Lower leg skin (tissue), 3 donors: ENCODE results near the gene APOA5.

ENCODE experiments used
- POLR2A ChIP-seq, 2 donors: fragments of 450-650 bp; IDR thresholded peaks; one replicate each; pipeline ENCODE4 v1.6.1; 2016 to 2017; ENCODE audit warnings: antibody characterized with exemption in 2 of 2, mild to moderate bottlenecking in 1 of 2, moderate library complexity in 1 of 2
- TF ChIP-seq, protein P1 (sequence below), 3 donors: fragments of 450-650 bp; IDR thresholded peaks; one replicate each; pipeline ENCODE4 v1.5.1; 2016; ENCODE audit warnings: antibody characterized with exemption in 3 of 3, mild to moderate bottlenecking in 3 of 3, moderate library complexity in 2 of 3

DNA sequence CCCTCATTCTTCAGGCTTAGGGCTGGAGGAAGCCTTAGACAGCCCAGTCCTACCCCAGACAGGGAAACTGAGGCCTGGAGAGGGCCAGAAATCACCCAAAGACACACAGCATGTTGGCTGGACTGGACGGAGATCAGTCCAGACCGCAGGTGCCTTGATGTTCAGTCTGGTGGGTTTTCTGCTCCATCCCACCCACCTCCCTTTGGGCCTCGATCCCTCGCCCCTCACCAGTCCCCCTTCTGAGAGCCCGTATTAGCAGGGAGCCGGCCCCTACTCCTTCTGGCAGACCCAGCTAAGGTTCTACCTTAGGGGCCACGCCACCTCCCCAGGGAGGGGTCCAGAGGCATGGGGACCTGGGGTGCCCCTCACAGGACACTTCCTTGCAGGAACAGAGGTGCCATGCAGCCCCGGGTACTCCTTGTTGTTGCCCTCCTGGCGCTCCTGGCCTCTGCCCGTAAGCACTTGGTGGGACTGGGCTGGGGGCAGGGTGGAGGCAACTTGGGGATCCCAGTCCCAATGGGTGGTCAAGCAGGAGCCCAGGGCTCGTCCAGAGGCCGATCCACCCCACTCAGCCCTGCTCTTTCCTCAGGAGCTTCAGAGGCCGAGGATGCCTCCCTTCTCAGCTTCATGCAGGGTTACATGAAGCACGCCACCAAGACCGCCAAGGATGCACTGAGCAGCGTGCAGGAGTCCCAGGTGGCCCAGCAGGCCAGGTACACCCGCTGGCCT, 38.7 kb upstream of the APOA5 start:
- no peak for TF ChIP-seq POLR2A (IDR thresholded peaks at IDR 0.05)
- TF ChIP-seq, protein P1, sequence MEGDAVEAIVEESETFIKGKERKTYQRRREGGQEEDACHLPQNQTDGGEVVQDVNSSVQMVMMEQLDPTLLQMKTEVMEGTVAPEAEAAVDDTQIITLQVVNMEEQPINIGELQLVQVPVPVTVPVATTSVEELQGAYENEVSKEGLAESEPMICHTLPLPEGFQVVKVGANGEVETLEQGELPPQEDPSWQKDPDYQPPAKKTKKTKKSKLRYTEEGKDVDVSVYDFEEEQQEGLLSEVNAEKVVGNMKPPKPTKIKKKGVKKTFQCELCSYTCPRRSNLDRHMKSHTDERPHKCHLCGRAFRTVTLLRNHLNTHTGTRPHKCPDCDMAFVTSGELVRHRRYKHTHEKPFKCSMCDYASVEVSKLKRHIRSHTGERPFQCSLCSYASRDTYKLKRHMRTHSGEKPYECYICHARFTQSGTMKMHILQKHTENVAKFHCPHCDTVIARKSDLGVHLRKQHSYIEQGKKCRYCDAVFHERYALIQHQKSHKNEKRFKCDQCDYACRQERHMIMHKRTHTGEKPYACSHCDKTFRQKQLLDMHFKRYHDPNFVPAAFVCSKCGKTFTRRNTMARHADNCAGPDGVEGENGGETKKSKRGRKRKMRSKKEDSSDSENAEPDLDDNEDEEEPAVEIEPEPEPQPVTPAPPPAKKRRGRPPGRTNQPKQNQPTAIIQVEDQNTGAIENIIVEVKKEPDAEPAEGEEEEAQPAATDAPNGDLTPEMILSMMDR (IDR thresholded peaks at IDR 0.05) = no peak
